Neural progenitor cell (in vitro differentiated cells): Measurements from ENCODE around the gene CACNA1C. TPM values are rescaled to one million over a fixed set of nuclear protein-coding genes. Genes with fewer than 3 reads are reported as not detected.
A peak's percentile ranks its signal among the peaks of the same experiment; 100 is the strongest.

Experiments used
- DNase-seq: peaks from one replicate; pipeline ENCODE4 v3.0.0-alpha.2; 2016; ENCODE audit warnings: low spot score
- H2AFZ ChIP-seq: fragments of 200-600 bp; sonication (generic); replicated peaks from 2 replicates; pipeline ENCODE4 v1.6.1; 2016; ENCODE audit warnings: antibody characterized with exemption
- H3F3A ChIP-seq: fragments of 200-600 bp; sonication (generic); 2 replicates; pipeline ENCODE4 v1.6.1; 2016; ENCODE audit warnings: antibody characterized with exemption, low read depth
- H3K27ac ChIP-seq: fragments of 200-600 bp; sonication (generic); 2 replicates; pipeline ENCODE4 v1.5.1; 2016; ENCODE audit warnings: mild to moderate bottlenecking
- H3K27me3 ChIP-seq: fragments of 200-600 bp; sonication (generic); 2 replicates; pipeline ENCODE4 v1.6.1; 2016; ENCODE audit warnings: mild to moderate bottlenecking, moderate library complexity
- H3K36me3 ChIP-seq: fragments of 200-600 bp; sonication (generic); 2 replicates; pipeline ENCODE4 v1.5.1; 2016
- H3K4me1 ChIP-seq: fragments of 200-600 bp; sonication (generic); 2 replicates; pipeline ENCODE4 v1.6.1; 2016; ENCODE audit warnings: mixed run types
- H3K4me2 ChIP-seq: fragments of 200-600 bp; sonication (generic); 2 replicates; pipeline ENCODE4 v1.6.1; 2016
- H3K4me3 ChIP-seq: fragments of 200-600 bp; sonication (generic); 2 replicates; pipeline ENCODE4 v1.5.1; 2016
- H3K79me2 ChIP-seq: fragments of 200-600 bp; sonication (generic); 2 replicates; pipeline ENCODE4 v1.6.1; 2016; ENCODE audit warnings: low read depth
- H3K9ac ChIP-seq: fragments of 200-600 bp; sonication (generic); 2 replicates; pipeline ENCODE4 v1.6.1; 2016
- H3K9me3 ChIP-seq: fragments of 200-600 bp; sonication (generic); 2 replicates; pipeline ENCODE4 v1.5.1; 2016; ENCODE audit warnings: low read depth
- H4K20me1 ChIP-seq: fragments of 200-600 bp; sonication (generic); 2 replicates; pipeline ENCODE4 v1.6.1; 2016; ENCODE audit warnings: low read depth
- H3K27ac Mint-ChIP-seq: 3 replicates; pipeline ENCODE4 v1.8.0; 2021; ENCODE audit warnings: mixed read lengths
- H3K27me3 Mint-ChIP-seq: 2 replicates; pipeline ENCODE4 v1.8.0; 2022; ENCODE audit warnings: low read depth, mild to moderate bottlenecking, inconsistent platforms, moderate library complexity, mixed read lengths; ENCODE audit not compliant: insufficient read depth
- H3K36me3 Mint-ChIP-seq: 3 replicates; pipeline ENCODE4 v1.8.0; 2021; ENCODE audit warnings: mixed read lengths
- H3K4me1 Mint-ChIP-seq: 3 replicates; pipeline ENCODE4 v1.8.0; 2021; ENCODE audit warnings: mixed read lengths
- H3K4me3 Mint-ChIP-seq: 3 replicates; pipeline ENCODE4 v1.8.0; 2021; ENCODE audit warnings: mild to moderate bottlenecking, moderate library complexity, mixed read lengths
- H3K9me3 Mint-ChIP-seq: 3 replicates; pipeline ENCODE4 v1.8.0; 2020; ENCODE audit warnings: mixed read lengths
- CTCF ChIP-seq: fragments of 200-600 bp; sonication (generic); IDR thresholded peaks from 2 replicates; pipeline ENCODE4 v1.5.1; 2017; ENCODE audit warnings: antibody characterized with exemption, mild to moderate bottlenecking
- EZH2 ChIP-seq: fragments of 200-600 bp; sonication (generic); IDR thresholded peaks from 2 replicates; pipeline ENCODE4 v1.6.1; 2017; ENCODE audit warnings: antibody characterized with exemption, mild to moderate bottlenecking, moderate library complexity
- EZH2phosphoT487 ChIP-seq: fragments of 200-600 bp; sonication (generic); IDR thresholded peaks from 2 replicates; pipeline ENCODE4 v1.6.1; 2017; ENCODE audit warnings: antibody characterized with exemption
- total RNA-seq: library from RNA; depleted of rRNA; stranded (reverse); fragments of >200 nt; gene quantifications from 2 replicates; pipeline ENCODE4 v1.2.3, GENCODE V29; 2015; ENCODE audit warnings: low replicate concordance

The CACNA1C gene
- total RNA-seq, 1 donor from 2014 or later: 2.7 TPM

- no peak overlapping the region for H3K4me3 ChIP-seq
- no peak for TF ChIP-seq EZH2
- TF ChIP-seq CTCF: no peak
- H3K4me2 ChIP-seq: peak overlapping the region; percentile 55
- no peak overlapping the region for H3K9ac ChIP-seq
- no peak overlapping the region for H3K27ac ChIP-seq
- Mint-ChIP-seq H3K36me3 (no peaks in the 10 kb centered on the region), H3K27me3 (peaks cover 14% of the 10 kb centered on the region), H3K27ac (no peak overlapping the region), H3K4me1 (peaks cover 57% of the 10 kb centered on the region), H3K4me3 (no peak overlapping the region), H3K9me3 (no peaks in the 10 kb centered on the region)
- no peak for DNase-seq
- peaks cover 28% of the 10 kb centered on the region for H3F3A ChIP-seq
- no peaks in the 10 kb centered on the region for H4K20me1 ChIP-seq
- peaks cover 47% of the 10 kb centered on the region for H3K4me1 ChIP-seq
- H3K36me3 ChIP-seq: no peaks in the 10 kb centered on the region
- H2AFZ ChIP-seq: no peak overlapping the region
- H3K27me3 ChIP-seq: no peaks in the 10 kb centered on the region
- no peaks in the 10 kb centered on the region for H3K79me2 ChIP-seq
- no peaks in the 10 kb centered on the region for H3K9me3 ChIP-seq
Measured at GRCh38 chr12:2243275-2243674, 190.5 kb downstream of the CACNA1C start.

- no peaks in the 10 kb centered on the region for H3K36me3 Mint-ChIP-seq
- Histone ChIP-seq H3K36me3 (no peaks in the 10 kb centered on the region), H2AFZ (no peak overlapping the region), H4K20me1 (no peaks in the 10 kb centered on the region), H3K4me1 (peaks cover 47% of the 10 kb centered on the region), H3K4me3 (no peak overlapping the region), H3K9ac (no peak overlapping the region), H3K27ac (peak overlapping the region; percentile 59), H3K27me3 (no peaks in the 10 kb centered on the region), H3K9me3 (no peaks in the 10 kb centered on the region), H3K4me2 (peak overlapping the region; percentile 55), H3K79me2 (no peaks in the 10 kb centered on the region), H3F3A (peaks cover 28% of the 10 kb centered on the region)
- TF ChIP-seq EZH2 (no peak), CTCF (no peak), EZH2phosphoT487 (no peak)
- H3K9me3 Mint-ChIP-seq: no peaks in the 10 kb centered on the region
- peaks cover 14% of the 10 kb centered on the region for H3K27me3 Mint-ChIP-seq
- peak; percentile 76 for DNase-seq
- H3K4me3 Mint-ChIP-seq: no peak overlapping the region
- H3K27ac Mint-ChIP-seq: peak overlapping the region; percentile 86
- peaks cover 57% of the 10 kb centered on the region for H3K4me1 Mint-ChIP-seq
Measured at GRCh38 chr12:2244013-2244861, 191.4 kb downstream of the CACNA1C start.

- Mint-ChIP-seq H3K27me3 (peaks cover 12% of the 10 kb centered on the region), H3K36me3 (no peaks in the 10 kb centered on the region), H3K27ac (peak overlapping the region; percentile 55), H3K9me3 (no peaks in the 10 kb centered on the region), H3K4me1 (peaks cover 54% of the 10 kb centered on the region), H3K4me3 (no peak overlapping the region)
- no peaks in the 10 kb centered on the region for H3K79me2 ChIP-seq
- peaks cover 28% of the 10 kb centered on the region for H3F3A ChIP-seq
- no peak for DNase-seq
- no peak overlapping the region for H3K4me2 ChIP-seq
- no peaks in the 10 kb centered on the region for H3K9me3 ChIP-seq
- H3K9ac ChIP-seq: no peak overlapping the region
- H3K4me3 ChIP-seq: no peak overlapping the region
- no peaks in the 10 kb centered on the region for H3K36me3 ChIP-seq
- H4K20me1 ChIP-seq: no peaks in the 10 kb centered on the region
- H2AFZ ChIP-seq: no peak overlapping the region
- H3K4me1 ChIP-seq: peaks cover 38% of the 10 kb centered on the region
- TF ChIP-seq EZH2phosphoT487: no peak
- TF ChIP-seq EZH2: no peak
- no peak for TF ChIP-seq CTCF
- no peaks in the 10 kb centered on the region for H3K27me3 ChIP-seq
- H3K27ac ChIP-seq: no peak overlapping the region
Measured at GRCh38 chr12:2246358-2246757, 193.6 kb downstream of the CACNA1C start.
